GM12874 (cell line): Measurements from ENCODE around the gene SLC9A7.

Experiments
- CTCF ChIP-seq: IDR thresholded peaks from 2 replicates; pipeline ENCODE4 v1.5.1; 2011; ENCODE audit warnings: low read depth, mild to moderate bottlenecking, control low read depth, low read length, moderate library complexity; ENCODE audit not compliant: insufficient read depth

The SLC9A7 gene

GRCh38 chrX:46791927-46792809, 33.2 kb upstream of the SLC9A7 start:
- no peak for TF ChIP-seq CTCF

GRCh38 chrX:46788902-46789301, 30.0 kb upstream of the SLC9A7 start:
- TF ChIP-seq CTCF, result no peak

DNA sequence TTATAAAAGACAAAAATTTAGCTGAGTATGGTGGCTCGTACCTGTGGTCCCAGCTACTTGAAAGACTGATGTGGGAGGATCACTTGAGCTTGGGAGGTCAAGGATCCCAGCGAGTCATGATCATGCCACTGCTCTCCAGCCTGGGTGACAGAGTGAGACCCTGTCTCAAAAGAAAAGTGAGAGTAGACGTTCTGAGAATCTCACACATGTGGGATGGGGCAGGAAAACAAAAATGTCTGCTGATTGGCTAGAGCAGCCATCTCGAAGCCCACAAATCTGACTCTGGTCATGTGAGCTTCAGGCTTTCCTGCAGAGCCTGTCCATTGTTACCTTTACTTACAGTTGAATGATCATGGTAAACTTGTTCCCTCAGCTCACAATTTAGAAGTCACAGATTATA, 23.1 kb upstream of the SLC9A7 start:
- no peak for TF ChIP-seq CTCF

DNA sequence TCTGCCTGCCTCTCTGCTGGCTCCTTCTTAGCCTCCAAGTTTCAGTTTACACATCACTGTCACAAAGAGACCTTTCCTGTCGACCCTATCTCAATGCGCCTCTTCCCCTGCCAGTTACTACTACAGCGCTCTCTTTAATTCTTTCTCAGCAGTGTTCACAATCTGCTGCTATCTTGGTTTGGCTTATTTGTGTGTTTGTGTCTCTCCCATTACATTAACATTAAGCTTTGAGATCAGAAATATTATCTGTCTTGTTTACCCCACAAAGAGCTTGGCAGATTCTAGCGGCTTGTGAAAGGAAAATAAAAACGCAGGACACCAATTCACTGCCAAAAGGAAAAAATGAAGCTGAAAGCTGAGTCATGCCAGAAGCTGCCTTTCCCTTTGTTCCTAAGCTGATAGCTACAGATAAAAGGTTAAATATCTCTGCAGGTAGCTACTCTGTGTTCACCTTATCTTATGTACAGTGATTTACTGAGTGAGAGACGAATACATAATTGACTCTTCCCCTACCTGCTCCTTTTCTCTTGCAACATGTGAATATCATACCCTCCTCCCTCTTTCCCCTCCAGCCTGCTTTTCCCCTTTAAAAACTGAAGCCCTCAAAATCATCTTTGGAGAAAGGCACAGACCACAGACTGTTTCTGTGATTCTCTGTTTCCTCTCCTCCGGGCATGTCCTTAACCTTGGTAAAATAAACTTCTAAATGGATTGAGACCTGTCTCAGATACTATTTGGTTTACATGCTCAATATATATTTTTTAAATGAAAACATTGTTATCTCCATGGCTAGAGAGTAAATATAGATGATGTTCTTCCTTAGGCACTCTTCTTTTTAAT, 19.3 kb upstream of the SLC9A7 start:
- TF ChIP-seq CTCF, result no peak

- TF ChIP-seq CTCF, result no peak
Measured at GRCh38 chrX:46770817-46771163, 11.9 kb upstream of the SLC9A7 start.

GRCh38 chrX:46770000-46770816, 11.3 kb upstream of the SLC9A7 start:
- no peak for TF ChIP-seq CTCF

DNA sequence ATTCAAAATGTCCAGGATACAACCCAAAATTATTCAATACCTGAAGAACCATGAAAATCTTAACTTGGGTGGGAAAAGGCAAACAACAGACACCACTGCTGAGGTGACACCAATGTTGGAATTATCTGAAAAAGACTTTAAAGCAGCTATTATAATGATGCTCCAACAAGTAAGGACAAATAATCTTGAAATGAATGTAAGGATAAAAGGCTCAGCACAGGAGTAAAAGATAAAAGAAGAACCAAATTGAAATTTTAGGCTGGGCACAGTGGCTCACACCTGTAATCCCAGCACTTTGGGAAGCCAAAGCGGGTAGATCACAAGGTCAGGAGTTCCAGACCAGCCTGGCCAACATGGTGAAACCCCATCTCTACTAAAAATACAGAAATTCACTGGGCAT, 4.0 kb upstream of the SLC9A7 start:
- TF ChIP-seq CTCF, result no peak
